Immature natural killer cell (primary cell): ENCODE results near the gene C2orf49. TPM values are rescaled to one million over a fixed set of nuclear protein-coding genes. Genes with fewer than 3 reads are reported as not detected.

ENCODE experiments used
- DNase-seq, 3 donors: peaks; one replicate each; pipeline ENCODE4 v3.0.0; 2022; ENCODE audit warnings: mixed read lengths in 1 of 3
- H3K27ac Mint-ChIP-seq, 6 donors: one replicate each; pipeline ENCODE4 v1.8.0; 2020; ENCODE audit warnings: mixed read lengths in 6 of 6, mild to moderate bottlenecking in 5 of 6, inconsistent platforms in 4 of 6, moderate library complexity in 3 of 6
- H3K27me3 Mint-ChIP-seq, 3 donors: one replicate each; pipeline ENCODE4 v1.8.0; 2020 to 2021; ENCODE audit warnings: low read depth in 3 of 3, mild to moderate bottlenecking in 3 of 3, mixed read lengths in 3 of 3, moderate library complexity in 3 of 3, inconsistent platforms in 1 of 3
- H3K36me3 Mint-ChIP-seq, 3 donors: one replicate each; pipeline ENCODE4 v1.8.0; 2020; ENCODE audit warnings: mixed read lengths in 3 of 3, inconsistent platforms in 2 of 3, mild to moderate bottlenecking in 2 of 3
- H3K4me1 Mint-ChIP-seq, 2 donors: one replicate each; pipeline ENCODE4 v1.8.0; 2020; ENCODE audit warnings: inconsistent platforms in 2 of 2, mild to moderate bottlenecking in 2 of 2, mixed read lengths in 2 of 2, moderate library complexity in 1 of 2
- H3K4me3 Mint-ChIP-seq, 5 donors: one replicate each; pipeline ENCODE4 v1.8.0; 2020; ENCODE audit warnings: mild to moderate bottlenecking in 5 of 5, mixed read lengths in 5 of 5, inconsistent platforms in 3 of 5, moderate library complexity in 3 of 5
- H3K9me3 Mint-ChIP-seq, 6 donors: one replicate each; pipeline ENCODE4 v1.8.0; 2020; ENCODE audit warnings: mild to moderate bottlenecking in 6 of 6, mixed read lengths in 6 of 6, inconsistent platforms in 4 of 6, moderate library complexity in 3 of 6
- polyA plus RNA-seq, 3 donors: library from polyadenylated mRNA; unstranded; fragments of 300-500 nt; fragmentation: Illumina TruSeq; gene quantifications; one replicate each; pipeline ENCODE4 v1.2.3, GENCODE V29; 2021

C2orf49 gene
- polyA plus RNA-seq, 3 donors from 2014 or later: 4.6 to 12.2 (median 11.1) TPM

DNA sequence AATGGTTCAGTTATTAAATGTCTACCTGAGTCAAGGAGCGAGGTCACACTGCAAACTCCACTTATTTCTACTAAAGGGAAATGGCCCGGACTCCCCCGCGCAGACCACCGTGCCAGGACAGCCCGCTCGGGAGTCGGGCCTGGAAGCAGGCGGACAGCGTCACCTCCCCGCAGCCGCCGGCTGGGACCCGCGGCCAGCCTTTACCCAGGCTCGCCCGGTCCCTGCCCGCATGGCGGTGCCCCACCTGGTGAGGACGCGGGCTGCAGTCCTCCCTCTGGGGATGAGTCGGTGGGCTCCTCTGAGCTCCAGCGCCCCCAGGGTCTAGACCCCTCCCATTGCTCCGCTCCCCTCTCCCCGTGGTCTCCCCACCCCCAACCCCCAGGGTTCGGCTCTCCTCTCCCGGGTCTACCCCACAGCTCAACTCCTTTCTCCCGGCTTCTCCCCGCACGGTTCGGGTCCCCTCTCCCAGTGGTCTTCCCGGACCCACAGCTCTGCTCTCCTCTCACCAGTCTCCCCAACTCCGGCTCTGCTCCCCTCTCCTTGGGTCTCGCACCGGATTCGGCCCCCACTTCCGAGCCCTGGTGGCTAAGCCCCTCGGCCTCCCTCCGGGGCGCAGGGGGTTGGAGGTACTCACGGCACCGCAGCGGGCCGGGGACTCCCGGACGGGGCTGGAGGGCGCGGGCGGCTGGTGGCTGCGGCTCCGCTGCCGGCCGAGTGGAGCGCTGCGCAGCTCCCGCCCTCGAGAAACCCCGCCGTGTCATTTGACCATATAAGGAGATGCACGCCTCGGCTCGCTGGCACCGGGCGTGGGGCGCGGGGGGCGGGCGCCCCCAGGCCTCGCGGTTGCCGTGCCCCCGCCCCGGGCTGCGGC is 61.2 kb downstream of the C2orf49 start, which contains the start of gene FHL2:
TSS of gene FHL2 (minus strand) at position 716 of the 871 bp plus-strand sequence. CDS start 12,535 bp downstream, outside the sequence.
- Mint-ChIP-seq H3K27ac (no peak within 1 kb of the TSS), H3K9me3 (peaks cover 0 to 2% (median 0%) of the 10 kb centered on the region in 6 donors), H3K27me3 (peaks cover 2 to 17% (median 10%) of the 10 kb centered on the region in 3 donors), H3K4me1 (peaks cover 6 to 11% of the 10 kb centered on the region in 2 donors), H3K36me3 (no peaks in the 10 kb centered on the region), H3K4me3 (peak within 1 kb of the TSS; percentile 63 to 77 (median 66))
- DNase-seq: peak; percentile 49 to 59 (median 56)

Other genes with a start within 250 kb of the C2orf49 start
- not detected for gene GPR45, start 95.8 kb upstream of the C2orf49 start, polyA plus RNA-seq
- 10 to 100 TPM; 10.7 to 29.8 (median 15.7) TPM for gene TGFBRAP1, start 7.8 kb upstream of the C2orf49 start, polyA plus RNA-seq
- under 1 TPM in 2 of 3 donors, not detected in 1; 0.15 to 0.29 TPM for gene FHL2, start 61.5 kb downstream of the C2orf49 start, polyA plus RNA-seq